SIG-M5 (cell line): ENCODE data around the gene ATP2B2.

Experiments
- DNase-seq: peaks from one replicate; lab custom pipeline; 2025; lab: John Stamatoyannopoulos, UW

The ATP2B2 gene

DNA sequence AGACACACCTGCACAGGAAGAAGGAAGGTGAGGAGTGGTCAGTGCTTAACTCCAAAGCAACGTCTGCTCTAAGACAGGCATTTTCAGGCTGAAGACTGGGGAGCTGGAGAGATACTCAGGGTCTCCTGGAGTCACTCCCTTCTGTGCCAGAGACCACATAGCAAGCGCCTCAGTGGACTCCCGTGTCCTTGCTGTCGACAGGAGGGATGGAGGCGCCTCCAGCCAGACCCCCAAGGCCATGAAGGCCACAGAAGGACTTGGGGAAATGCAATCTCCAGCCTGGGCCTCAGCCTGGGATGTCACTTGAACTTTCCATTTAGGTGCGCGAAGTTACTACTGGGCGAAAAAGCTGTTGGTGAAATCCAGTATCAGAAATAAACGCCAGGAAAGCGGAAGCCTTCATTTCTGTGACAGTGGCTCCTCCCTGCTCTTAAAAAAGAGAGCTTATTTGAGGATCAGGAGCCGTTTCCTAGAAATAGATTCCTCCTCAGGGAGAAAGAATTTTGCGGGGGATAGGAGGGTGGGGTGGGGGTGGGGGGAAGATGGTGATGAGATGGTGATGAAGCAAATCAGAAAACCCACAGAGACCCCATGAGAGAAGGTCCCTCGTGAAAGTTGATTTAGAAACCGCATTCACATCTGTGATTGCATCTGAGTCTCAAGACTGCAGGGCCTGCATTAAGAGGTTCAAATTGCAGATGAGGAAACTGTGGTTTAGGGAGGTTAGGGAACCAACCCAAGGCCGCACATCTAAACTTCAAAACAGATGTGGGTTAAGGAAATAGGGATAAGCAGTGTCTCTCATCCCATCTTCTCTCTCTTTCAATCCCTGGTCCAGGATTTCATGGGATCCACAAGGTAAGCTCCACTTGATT lies 78.8 kb downstream of the ATP2B2 start:
- no peak for DNase-seq

DNA sequence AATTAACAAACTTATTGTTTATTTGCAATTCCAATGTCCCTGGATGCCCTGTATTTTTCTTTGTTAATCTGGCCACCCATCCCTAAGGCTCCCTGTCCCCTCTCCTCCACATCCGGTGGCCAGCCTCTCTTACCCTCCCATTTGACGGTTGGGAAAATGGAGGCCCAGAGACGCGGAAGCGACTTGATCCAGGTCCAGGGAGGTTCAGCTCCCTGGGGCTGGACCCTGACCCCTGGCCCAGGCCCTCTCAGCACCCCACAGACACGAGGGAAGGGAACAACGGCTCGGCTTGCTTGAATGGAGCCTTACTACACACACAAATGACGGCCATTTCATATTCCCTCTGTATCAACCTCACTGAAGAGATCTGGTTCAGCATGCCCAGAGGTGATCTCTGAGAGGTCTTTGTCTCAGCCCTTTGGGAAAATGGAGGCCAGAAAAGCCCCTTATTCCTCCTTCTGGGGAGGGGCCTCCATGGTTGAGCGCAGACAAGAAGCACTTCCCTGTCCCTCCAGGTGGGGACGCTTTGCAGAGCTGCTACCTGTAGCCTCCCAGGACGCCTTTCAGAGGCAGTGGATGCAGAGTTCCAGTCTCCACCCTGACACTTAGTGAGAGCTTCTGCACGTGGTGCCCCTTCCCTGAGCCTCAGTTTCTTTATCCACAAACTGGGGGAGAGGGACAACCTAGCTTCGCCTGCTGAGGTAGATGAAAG lies 82.1 kb downstream of the ATP2B2 start:
- DNase-seq, result no peak

DNA sequence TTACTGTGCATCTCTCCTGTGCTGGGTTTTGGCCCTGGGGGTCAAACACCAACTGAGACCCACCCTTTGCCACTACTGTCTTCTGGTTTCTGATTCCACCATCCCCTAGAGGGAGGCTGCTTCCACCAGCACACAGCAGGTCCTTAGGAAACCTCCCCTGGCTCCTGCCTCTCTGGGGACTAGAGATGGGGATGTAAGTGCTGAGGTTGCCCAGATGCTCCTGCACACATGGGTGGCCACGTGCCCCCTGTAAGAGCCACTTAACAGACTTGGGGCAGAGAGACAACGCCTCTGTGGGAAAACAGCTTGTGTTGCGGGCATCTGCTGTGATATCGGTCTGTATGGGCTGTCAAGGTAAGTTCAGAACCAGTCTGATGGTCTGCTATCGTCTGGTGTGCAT lies 83.4 kb downstream of the ATP2B2 start:
- DNase-seq, result no peak

DNA sequence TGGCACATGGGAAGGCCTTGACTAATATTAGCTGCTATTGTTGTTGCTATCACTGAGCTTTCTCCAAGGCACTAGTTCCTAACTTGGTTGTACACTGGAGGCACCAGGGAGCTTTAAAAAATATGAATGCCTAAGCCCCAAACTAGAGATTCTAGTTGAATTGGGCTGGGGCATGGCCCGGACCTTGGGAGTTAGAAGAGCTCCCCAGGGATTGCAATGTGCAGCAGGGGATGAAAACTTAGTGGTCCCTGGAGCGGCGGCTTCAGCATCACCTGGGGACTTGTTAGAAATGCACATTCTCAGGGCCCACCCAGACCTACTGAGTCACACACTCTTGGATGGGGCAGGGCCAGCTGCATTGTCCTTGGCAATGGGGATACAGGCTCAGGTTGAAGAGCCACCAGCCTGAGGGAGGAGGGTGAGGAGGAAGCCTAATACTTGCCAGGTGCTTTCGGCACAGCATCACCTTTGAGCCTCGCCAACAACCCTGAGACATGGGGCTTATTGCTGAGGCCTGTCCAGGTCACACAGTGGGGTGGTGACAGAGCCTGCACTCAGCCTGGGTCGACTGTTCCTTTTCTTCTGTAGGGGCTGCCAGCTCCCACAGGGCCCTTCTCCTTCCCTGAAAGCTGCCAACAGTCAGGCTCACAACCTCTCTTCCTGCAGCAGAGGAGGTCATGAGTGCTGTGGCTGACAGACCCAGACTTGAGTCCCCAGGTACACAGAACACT lies 84.5 kb downstream of the ATP2B2 start:
- DNase-seq, result no peak

DNA sequence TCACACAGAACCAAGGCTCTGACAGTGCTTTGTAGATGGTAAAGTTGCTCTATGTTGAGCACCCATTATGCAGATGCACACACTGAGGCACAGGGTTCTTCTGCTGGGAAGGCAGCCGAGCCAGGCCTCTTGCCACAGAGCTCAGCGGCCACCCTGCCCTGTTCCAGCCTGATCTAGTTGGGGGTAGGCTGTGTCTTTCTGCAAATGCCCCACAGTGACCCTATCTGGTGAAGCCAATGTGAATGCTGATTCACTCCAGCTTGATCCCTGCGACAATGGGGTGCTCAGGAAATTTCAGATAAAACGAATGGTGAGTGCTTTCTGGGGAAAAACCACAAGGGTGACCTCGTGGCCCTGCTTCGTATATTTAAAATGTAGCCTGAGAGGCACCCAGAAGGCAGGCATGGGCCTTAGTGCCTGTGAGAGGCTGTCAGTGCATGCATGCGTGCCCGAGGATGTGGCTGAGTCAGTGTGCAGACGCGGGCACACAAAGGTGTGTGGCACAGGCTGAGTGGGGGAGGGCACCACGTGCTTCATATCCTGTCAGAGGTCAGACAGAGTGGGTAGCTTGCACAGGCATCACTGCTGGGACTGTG lies 85.7 kb downstream of the ATP2B2 start:
- no peak for DNase-seq

DNA sequence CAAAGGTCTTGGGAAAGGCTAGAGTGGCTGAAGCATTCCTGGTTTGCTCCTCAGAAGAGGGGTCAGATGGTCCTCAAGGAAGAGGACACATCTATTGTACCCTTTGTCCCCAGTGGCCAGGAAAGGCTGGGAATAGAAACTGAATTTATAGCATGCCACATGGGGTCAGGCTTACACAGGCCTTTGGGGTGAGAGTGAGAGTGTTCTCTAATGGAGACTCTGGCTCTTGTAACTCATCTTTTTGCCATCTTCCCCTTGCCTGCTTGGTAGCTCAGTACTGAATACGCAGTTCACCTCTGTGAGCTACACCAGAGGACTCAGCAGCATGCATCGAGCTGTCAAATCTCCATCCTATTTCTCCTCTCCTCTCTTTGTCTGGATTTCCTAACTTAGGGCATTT lies 87.5 kb downstream of the ATP2B2 start:
- no peak for DNase-seq

DNA sequence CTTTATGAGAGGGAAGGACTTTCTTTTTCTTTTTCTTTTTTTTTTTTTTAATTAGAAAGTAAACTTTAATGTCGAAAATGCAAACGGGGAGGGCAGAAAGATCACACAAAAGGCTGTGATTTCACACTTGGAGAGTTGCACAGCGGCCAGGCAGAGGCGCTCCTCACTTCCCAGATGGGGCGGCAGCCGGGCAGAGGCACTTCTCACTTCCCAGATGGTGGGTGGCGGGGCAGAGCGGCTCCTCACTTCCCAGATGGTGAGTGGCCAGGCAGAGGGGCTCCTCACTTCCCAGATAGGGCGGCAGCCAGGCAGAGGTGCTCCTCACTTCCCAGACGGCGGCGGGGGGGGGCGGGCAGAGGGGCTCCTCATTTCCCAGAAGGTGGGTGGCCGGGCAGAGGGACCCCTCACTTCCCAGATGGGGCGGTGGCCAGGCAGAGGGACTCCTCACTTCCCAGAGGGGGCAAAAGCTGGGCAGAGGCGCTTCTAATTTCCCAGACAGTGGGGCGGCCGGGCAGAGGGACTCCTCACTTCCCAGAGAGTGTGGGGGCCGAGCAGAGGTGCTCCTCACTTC lies 88.6 kb downstream of the ATP2B2 start:
- no peak for DNase-seq

DNA sequence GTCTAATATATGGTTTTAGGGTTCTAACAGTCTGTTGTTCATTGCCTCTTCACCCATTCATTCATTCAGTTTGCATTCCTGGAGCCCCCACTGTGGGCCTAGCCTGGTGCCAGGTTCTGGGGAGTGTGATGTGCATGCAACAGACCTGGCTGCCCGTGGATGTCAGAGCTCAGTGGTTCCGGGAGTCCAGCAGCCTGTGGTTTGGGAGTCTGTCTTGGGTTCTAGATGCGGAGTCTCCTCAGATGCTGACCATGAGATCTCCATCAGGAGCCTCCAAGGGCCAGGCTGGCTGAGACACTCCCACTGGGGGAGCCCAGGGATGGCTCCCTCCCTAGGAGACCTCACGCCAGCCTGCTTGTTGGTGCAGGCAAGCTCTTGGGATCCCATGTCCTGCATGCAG lies 92.3 kb downstream of the ATP2B2 start:
- no peak for DNase-seq

DNA sequence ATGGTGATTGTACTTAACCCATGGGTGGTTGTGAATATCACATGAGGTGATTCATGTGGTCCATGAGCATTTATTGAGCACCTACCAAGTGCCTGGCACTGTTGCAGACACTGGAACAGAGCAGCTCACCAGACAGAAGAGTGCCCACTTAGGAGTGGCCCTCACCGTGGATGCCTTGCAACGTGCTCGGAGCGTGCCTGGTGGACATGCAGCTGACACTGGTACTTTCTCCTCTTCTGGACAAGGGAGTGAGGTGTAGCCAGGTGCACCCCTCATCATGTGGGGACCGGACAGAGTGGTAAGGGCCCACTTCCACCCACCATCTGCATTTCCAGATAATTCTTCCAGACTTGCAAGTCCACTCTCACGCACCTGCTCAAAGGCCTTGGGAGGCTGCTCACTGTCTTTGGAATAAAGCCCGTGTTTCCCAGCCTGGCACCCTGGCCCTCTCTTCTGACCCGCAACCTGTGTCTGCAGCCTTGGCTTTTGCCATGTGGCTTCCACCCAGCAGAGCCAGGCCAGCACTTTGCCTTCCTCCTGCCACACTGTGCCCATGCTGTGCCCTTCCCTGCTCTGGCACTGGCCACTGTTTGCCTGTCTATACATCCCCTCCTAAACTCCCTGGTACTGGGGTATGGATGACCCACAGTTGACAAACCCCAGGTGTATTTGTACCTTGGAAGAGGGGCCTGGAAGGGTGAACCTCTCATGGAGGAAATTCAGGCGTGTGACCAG lies 93.6 kb downstream of the ATP2B2 start:
- DNase-seq, result no peak

DNA sequence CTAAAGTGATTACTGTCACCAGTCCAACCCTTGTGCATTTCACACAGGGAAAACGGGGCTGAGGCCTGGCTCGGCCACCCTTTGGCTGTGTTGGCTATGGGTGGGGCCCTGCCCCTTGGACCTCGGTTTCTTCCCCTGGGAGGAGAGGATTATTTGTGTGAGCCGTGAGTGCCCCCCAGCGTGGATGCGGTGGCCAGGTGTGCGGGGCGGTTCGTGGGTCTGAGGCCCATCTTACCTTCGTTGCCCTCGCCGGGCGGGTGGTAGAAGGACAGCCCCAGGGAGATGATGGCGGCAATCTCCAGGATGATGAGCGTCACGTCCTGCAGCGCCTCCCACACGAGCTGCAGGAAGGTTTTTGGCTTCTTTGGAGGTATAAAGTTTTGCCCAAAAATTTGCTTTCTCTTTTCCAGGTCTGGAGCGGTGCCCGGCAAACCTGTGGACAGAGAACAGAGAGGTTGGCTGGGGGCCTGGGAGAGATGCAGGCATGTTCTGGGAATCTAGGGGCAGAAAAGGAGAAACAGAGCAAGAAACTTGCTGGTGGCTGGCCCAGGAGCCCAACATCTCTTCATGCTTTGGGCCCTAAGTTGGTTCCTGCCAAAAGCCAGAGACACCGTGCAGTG lies 94.9 kb downstream of the ATP2B2 start:
- DNase-seq, result no peak

DNA sequence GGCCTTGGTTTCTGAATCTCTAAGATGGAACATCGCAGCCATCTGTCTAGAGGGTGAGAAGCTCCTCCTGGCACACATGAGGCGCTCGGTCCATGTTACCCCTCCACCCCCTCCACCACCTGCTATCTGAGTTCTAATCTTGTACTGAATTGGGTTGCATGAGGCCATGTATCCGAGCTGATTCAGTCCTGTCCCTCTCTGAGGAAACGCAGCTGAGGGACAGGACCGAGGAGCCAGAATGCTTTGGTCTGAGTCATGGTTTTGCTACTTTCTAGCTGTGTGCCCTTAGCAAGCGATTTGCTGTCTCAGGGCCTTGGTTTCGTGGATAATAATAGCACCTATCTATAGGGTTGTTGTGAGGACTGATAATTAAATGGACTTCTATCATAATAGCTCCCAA lies 96.7 kb downstream of the ATP2B2 start:
- no peak for DNase-seq

DNA sequence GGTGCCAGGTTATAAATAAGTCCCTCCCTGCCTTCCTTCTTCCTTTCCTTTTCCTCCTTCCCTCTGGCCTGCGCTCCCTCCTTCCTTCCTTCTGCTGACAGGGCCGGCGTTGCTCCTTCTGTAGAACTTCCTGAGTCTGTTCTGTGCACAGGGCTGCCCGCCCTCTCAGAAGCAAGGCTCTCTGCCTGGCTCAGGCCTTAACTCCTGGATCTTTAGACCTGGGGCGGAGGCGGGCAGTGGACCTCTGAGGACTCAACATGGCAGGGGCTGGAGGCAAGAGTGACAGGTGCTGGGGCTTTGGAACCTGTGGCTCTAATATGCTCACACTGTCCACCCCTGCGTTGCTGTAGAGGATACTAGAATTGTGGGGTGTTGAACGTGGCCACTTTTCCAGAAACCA lies 98.0 kb downstream of the ATP2B2 start:
- no peak for DNase-seq

DNA sequence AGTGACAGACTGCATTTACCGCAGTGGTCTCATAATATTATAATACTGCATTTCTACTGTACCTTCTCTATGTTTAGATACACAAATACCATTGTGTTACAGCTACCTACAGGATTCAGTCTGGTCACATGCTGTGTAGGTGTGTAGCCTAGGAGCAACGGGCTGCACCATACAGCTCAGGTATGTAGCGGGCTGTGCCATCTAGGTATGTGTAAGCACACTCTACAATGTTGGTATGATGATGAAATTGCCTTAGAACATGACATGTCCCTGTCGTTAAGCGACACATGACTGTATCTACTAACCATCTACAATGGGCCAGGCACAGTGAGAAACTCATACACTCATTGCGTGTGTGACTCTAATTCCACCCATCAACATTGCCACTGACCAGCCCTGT lies 99.0 kb downstream of the ATP2B2 start:
- DNase-seq, result no peak

DNA sequence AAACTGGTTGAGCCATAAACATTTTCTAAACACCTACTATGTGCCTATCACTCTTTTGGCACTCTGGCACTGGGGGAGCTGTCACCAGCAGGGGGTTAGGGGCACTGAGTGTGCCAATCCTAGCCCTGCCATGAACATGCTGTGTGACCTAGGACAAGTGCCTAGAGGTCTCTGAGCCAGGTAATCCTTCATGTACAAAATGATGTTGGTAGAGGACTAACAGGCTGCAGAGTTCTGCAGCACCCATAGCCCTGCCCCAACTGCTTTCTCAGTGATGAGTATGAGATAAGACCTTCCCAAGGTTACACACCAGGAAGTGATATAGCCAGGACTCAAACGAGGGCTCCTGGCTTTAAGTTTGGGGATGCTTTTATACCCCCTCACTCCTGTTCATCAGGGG lies 99.6 kb downstream of the ATP2B2 start:
- DNase-seq, result no peak

DNA sequence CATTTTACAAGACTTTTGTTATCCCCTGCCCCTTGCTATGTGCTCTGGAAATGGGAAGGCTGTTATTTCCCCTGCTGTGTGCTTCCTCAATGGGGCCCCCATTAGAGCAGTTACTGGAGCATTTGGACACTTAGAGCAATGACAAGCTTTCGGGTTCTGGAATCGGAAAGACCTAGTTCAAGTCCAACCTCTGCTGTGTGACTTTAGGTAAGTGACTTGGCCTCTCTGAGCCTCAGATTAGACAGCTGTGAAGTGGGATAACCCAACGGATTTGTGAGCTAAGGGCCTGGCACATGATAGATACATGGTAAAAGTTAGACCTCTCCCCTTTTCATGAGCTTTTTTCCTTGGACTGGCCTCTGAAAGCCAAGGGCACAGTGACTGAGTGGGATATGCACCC lies 100.5 kb downstream of the ATP2B2 start:
- no peak for DNase-seq

DNA sequence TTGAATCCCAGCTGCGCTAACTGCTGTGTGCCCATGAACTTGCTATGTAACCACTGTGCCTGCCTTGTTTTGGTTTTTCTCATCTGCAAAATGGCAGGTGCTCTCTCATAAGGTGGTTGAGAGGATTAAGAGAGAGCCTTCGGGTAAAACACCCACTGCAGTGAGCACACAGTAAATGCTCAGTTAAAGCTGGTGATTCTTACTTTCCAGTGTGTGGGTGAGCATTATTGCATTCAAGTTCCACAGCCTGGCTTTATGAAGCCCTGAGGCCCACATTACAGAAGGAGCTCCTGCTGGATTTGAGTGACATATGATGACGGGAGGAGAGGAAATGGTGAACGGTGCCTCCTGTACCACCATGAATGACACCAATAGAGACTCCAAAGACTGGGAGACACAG lies 101.0 kb downstream of the ATP2B2 start:
- no peak for DNase-seq

DNA sequence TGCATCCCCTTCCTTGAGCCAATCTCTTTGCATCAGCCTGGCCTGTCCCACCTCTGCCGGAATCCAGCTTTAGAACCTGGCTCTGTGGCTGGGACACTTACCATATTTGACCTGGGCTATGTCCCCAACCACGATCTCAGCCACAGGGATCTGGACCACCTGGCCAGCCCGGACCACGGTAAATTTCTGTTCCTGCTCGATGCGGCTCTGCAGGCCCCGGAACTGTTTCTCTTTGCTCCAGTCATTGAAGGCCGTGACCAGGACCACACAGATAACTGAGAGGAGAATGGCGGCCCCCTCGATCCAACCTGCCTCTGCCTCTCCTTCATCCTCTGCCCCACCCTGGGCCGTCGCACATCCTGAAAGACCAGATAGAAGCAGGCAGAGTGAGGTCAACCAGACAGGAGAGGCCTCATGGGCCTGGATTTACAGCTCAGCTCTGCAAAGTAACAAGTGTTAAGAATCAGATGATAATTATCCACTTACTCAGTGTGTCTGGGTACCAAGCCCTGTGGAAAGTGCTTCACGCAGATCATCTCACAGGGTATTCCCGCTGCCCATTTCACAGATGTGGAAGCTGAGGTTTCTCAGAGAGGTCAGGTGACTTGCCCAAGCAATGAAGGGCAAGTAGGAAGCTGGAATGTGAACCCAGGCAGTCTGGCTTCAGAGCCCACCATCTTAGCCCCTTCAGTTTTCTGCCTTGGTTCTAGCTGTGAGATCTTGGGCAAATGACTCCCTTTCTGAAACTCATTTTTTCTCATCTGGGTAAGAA lies 103.2 kb downstream of the ATP2B2 start:
- DNase-seq, result no peak

DNA sequence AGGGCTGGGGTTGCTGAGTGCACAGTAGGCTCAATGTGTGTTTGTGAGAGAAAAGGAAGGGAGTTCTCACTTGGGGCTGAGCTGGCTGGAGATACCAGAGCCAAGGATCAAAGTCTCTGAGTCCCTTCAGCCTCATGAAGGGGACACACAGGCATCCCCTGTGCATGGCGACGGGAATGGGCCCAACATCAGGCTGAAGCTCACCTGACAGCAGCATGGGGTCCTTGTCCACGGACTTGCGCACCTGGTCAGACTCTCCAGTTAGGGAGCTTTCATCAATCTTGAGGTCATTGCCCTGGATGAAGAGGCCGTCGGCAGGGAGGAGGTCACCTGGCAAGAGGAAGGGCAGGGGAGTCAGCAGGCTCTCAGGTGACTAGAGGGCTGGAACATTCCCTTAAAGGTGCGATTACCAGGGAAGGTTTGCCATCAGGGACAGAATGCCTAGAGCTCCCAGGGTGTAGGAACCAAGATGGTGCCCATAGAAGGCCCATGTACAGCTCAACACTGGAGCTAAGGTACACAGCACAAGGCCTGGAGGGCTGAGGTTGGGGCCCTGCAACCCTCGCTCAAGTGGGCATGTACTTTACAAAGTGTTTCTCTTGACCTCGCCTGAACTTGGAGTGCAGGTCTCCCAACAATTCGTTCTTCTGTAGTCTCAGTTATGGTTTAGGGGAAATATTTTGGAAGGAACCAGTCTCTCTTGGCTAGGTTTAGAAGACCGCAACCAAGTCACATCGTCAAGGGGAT lies 104.5 kb downstream of the ATP2B2 start:
- DNase-seq, result no peak

DNA sequence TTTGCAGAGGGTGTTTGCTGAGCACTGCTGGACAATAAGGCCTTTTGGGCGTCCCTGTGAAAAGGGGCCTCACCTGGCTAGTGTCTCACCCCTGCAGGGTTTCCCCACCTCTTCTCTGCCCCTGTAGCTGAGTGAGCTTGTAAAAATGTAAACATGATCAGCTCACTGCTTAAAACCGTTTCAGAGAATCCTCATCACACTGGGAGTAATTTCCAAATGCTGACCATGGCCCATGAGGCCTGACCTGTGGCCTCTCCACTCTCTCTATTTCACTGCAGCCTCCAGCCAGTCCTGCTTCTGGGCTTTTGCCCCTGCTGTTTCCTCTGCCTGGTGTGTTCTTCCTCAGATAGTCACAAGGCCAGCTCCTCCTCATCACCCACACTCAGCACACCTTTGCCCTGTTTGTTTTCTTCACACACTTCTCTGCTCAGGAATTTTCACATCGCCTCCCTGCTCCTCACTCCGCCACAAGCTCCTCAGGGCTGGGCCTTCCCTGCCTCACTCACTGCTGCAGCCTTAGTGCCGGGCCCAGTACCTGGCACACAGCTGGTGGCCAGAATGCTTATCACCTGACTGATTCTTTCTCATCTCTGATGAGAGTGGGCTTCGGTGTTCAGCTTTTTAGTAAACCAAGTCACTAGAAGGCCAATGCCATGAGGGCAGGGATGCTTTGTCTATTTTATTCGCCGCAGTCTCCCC lies 105.2 kb downstream of the ATP2B2 start:
- no peak for DNase-seq
